Effector memory CD8-positive, alpha-beta T cell (primary cell): Measurements from ENCODE around the gene POLR1G.

Experiments used
- ATAC-seq: fragments of 150-1000 bp; cut with Tn5 transposase; replicated peaks from 2 replicates; pipeline ENCODE4 v1.10.0; 2021; ENCODE audit warnings: mild to moderate bottlenecking, moderate library complexity
- DNase-seq, 3 experiments: peaks; one replicate each; pipeline ENCODE4 v3.0.0; 2021
- H3K27ac Mint-ChIP-seq, 2 donors: one replicate each; pipeline ENCODE4 v1.8.0; 2022; ENCODE audit warnings: mild to moderate bottlenecking in 2 of 2, mixed read lengths in 2 of 2, moderate library complexity in 2 of 2
- H3K27me3 Mint-ChIP-seq, 2 donors: one replicate each; pipeline ENCODE4 v1.8.0; 2022; ENCODE audit warnings: mixed read lengths in 2 of 2
- H3K36me3 Mint-ChIP-seq: one replicate; pipeline ENCODE4 v1.8.0; 2022; ENCODE audit warnings: mild to moderate bottlenecking, moderate library complexity, mixed read lengths; ENCODE audit not compliant: insufficient read depth
- H3K4me1 Mint-ChIP-seq, 2 donors: one replicate each; pipeline ENCODE4 v1.8.0; 2022; ENCODE audit warnings: low read depth in 2 of 2, mixed read lengths in 2 of 2
- H3K4me3 Mint-ChIP-seq, 2 donors: one replicate each; pipeline ENCODE4 v1.8.0; 2022; ENCODE audit warnings: mild to moderate bottlenecking in 2 of 2, mixed read lengths in 2 of 2, moderate library complexity in 2 of 2
- H3K9me3 Mint-ChIP-seq, 2 donors: one replicate each; pipeline ENCODE4 v1.8.0; 2022; ENCODE audit warnings: mixed read lengths in 2 of 2
- total RNA-seq, 9 experiments: gene quantifications; one replicate each; lab custom pipeline; 2026; lab: John Stamatoyannopoulos, UW

The POLR1G gene, protein sequence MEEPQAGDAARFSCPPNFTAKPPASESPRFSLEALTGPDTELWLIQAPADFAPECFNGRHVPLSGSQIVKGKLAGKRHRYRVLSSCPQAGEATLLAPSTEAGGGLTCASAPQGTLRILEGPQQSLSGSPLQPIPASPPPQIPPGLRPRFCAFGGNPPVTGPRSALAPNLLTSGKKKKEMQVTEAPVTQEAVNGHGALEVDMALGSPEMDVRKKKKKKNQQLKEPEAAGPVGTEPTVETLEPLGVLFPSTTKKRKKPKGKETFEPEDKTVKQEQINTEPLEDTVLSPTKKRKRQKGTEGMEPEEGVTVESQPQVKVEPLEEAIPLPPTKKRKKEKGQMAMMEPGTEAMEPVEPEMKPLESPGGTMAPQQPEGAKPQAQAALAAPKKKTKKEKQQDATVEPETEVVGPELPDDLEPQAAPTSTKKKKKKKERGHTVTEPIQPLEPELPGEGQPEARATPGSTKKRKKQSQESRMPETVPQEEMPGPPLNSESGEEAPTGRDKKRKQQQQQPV
- total RNA-seq = 4.7 to 64.6 (median 8.5) reads per million in 9 experiments

DNA sequence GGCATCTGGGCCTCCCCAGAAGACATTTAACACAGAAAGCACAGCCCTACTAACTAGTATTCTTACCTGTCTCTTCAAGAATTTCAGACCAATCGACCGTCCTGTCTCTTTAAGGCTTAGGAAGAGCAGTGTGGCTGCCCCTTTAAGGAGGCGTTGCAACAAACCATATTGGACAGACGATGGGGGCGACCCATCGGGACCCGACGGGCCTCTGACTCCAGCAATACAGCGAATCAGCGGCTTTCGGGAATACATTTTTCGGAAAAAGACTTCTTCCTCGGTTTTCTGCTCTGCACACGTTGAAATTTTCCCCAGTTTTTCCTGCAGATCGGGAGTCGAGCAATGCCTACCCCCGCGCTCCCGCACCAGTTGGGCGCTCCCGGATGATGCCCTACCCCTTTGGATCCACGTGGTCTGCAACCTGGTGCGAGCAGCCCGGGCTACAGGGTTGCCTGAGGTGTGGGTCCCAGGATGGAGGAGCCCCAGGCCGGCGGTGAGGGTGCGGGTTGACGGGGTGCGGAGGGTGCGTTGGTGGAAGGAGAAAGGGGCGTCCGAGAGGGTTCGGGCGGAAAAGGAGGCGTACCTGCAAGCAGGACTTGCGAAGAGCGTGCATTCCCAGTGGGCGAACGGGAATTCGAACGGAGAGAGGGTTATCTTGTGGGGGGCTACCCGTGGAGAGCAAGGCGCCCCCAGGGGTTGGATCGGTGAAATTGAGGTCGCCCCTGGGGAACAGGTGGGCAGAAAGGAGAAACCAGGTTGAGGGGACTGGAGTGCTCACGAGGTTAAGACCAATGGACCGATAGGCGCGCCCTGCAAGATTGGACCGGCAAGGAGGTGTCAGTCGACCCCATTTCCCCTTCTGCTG lies at the start of gene POLR1G:
Gene POLR1G, plus strand, starts transcription at position 419 of the 865 bp plus-strand sequence. Its CDS starts 53 bp downstream, at position 472.
- ATAC-seq (peak; percentile 72), DNase-seq (peak; percentile 66 to 76 (median 68))
- peaks cover 30% of the 10 kb centered on the region in 2 donors for H3K4me1 Mint-ChIP-seq
- H3K9me3 Mint-ChIP-seq = no peaks in the 10 kb centered on the region
- H3K4me3 Mint-ChIP-seq = peak within 1 kb of the TSS; percentile 94 to 96
- H3K27ac Mint-ChIP-seq = peak within 1 kb of the TSS; percentile 89 to 96
- peaks cover 23% of the 10 kb centered on the region for H3K36me3 Mint-ChIP-seq
- H3K27me3 Mint-ChIP-seq = peaks cover 22 to 33% of the 10 kb centered on the region in 2 donors

GRCh38 chr19:45356760-45357444 lies 49.5 kb upstream of the POLR1G start:
- Mint-ChIP-seq H3K36me3 (peaks cover 15% of the 10 kb centered on the region), H3K27ac (peak overlapping the region in 1 of 2 donors; percentile 35), H3K4me1 (peaks cover 2 to 7% of the 10 kb centered on the region in 2 donors)

DNA sequence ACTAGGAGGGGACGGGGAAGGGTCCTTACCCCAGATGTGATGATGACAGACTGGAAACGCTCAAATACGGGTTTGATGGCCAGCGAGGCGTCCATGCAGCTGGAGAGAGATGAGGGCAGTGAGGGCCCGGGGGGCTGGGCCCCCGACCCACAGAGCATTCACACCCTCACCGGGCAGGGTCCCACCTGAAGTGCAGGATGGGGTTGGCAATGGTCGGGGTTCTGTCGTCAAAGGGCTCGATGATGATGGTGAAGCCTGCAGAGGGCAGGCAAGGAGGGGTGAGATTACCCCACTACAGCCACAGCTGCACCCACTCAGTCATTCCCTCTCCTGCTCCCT lies 49.0 kb upstream of the POLR1G start:
- ATAC-seq = no peak
- H3K4me1 Mint-ChIP-seq = peaks cover 2 to 7% of the 10 kb centered on the region in 2 donors

More at GRCh38 chr19:45356760-45357444, 49.5 kb upstream of the POLR1G start:
- H3K27me3 Mint-ChIP-seq = no peaks in the 10 kb centered on the region
- no peak overlapping the region for H3K4me3 Mint-ChIP-seq
- DNase-seq = no peak
- no peak for ATAC-seq
- H3K9me3 Mint-ChIP-seq = no peaks in the 10 kb centered on the region

GRCh38 chr19:45358213-45358792 lies 48.1 kb upstream of the POLR1G start:
- ATAC-seq = no peak
- peaks cover 2 to 7% of the 10 kb centered on the region in 2 donors for H3K4me1 Mint-ChIP-seq

More for the DNA sequence above, 49.0 kb upstream of the POLR1G start:
- H3K36me3 Mint-ChIP-seq = peaks cover 19% of the 10 kb centered on the region
- H3K27ac Mint-ChIP-seq = peak overlapping the region in 1 of 2 donors; percentile 35
- H3K27me3 Mint-ChIP-seq = no peaks in the 10 kb centered on the region
- DNase-seq = no peak
- no peak overlapping the region for H3K4me3 Mint-ChIP-seq
- no peaks in the 10 kb centered on the region for H3K9me3 Mint-ChIP-seq

DNA sequence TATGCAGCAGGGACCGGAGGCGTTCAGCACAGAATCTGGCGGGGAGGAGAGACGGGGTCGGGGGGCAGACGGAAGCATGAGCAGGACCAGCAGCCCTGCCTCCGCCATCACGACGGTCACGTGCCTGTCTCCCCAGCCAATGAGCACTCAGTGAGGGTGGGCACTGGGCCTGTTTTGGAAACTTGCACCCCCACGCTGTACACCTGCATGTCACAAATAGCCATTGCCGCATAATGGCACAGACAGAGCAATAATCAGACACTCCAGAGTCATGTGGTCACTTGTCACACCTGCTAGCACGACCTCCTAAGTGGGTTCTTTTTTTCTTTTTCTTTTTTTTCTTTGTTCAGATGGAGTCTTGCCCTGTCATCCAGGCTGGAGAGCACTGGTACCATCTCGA lies 44.8 kb upstream of the POLR1G start:
- H3K27me3 Mint-ChIP-seq = no peaks in the 10 kb centered on the region
- H3K4me1 Mint-ChIP-seq = peaks cover 0 to 3% of the 10 kb centered on the region in 2 donors
- DNase-seq (no peak), ATAC-seq (no peak)
- H3K4me3 Mint-ChIP-seq = no peak overlapping the region
- no peak overlapping the region for H3K27ac Mint-ChIP-seq
- H3K9me3 Mint-ChIP-seq = no peaks in the 10 kb centered on the region
- H3K36me3 Mint-ChIP-seq = peaks cover 16% of the 10 kb centered on the region

More at GRCh38 chr19:45358213-45358792, 48.1 kb upstream of the POLR1G start:
- Mint-ChIP-seq H3K27me3 (no peaks in the 10 kb centered on the region), H3K9me3 (no peaks in the 10 kb centered on the region), H3K27ac (peak overlapping the region; percentile 1 to 71), H3K4me3 (no peak overlapping the region), H3K36me3 (peaks cover 18% of the 10 kb centered on the region)
- no peak for DNase-seq

DNA sequence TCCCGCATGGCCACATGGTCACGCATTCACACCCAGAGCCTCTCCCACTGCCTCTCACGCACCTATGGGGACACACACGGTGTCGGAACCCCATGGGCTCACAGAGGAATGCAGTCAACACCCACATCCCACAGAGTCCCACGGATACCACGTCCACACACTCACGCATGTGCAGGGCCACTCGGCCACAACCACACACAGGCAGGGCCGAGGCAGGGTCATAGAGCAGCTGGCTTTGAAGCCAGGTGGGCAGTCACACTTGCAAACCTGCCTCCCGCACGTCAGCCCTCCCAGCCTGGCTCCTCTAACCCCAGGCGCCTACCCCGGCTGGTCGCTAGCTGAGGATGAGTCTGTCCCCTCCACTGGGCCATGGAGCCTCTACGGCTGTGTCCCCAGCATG lies 44.2 kb upstream of the POLR1G start:
- peaks cover 0 to 3% of the 10 kb centered on the region in 2 donors for H3K4me1 Mint-ChIP-seq
- no peak overlapping the region for H3K4me3 Mint-ChIP-seq
- ATAC-seq (no peak), DNase-seq (no peak)
- no peak overlapping the region for H3K27ac Mint-ChIP-seq
- no peaks in the 10 kb centered on the region for H3K27me3 Mint-ChIP-seq
- H3K9me3 Mint-ChIP-seq = no peaks in the 10 kb centered on the region
- peaks cover 19% of the 10 kb centered on the region for H3K36me3 Mint-ChIP-seq

DNA sequence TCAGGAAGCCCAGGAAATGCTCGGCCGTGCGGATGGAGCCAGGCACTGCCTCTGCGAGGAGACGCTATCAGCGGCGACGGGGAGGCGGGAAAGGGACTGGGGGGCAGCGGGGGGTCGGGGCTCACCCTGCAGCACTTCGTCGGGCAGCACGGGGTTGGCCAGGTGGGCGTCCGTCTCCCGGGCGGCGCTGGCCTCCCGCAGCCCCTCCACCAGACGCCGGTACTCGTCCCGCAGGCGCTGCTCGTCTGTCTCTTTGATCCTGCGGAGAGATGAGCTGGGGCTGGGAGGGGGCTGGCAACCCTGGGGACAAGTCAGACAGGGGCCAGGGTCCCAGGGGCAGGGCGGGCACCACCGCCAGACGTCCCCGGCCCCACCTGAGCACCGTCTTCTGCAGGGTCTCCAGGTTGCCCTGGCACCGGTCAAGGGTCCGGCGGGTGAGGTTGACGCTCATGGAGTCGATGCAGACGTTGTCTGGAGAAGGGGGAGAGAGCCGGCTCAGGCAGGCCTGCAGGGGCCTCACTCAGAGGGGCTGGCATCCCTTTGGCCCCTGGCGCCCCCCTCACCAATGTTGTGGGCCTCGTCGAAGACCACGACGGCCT lies 42.5 kb upstream of the POLR1G start:
- DNase-seq = no peak

DNA sequence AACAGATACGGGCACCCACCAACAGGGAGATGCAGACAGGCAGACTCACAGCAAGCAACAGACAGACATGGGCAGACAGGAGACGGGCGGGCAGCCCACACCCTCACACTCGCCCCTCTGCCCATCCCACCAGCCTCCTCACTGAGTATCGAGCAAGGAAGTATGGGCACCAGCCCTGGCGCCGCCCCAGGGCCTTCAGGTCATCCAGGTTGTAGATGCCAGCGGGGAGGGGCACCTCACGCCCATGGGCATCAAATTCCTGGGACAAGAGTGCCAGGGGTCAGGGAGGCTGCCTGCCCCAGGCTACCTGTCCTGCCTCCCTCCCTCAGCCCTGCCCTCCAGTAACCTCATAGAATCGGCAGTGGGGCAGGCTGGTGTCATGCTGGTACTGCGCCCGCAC lies 41.7 kb upstream of the POLR1G start:
- H3K27me3 Mint-ChIP-seq = no peaks in the 10 kb centered on the region
- peaks cover 1 to 5% of the 10 kb centered on the region in 2 donors for H3K4me1 Mint-ChIP-seq
- no peak for DNase-seq
- no peak overlapping the region for H3K27ac Mint-ChIP-seq
- H3K9me3 Mint-ChIP-seq = no peaks in the 10 kb centered on the region
- peaks cover 18% of the 10 kb centered on the region for H3K36me3 Mint-ChIP-seq
- no peak overlapping the region for H3K4me3 Mint-ChIP-seq
- ATAC-seq = no peak

More for the DNA sequence above, 42.5 kb upstream of the POLR1G start:
- H3K4me1 Mint-ChIP-seq = peaks cover 0 to 1% of the 10 kb centered on the region in 2 donors
- peaks cover 19% of the 10 kb centered on the region for H3K36me3 Mint-ChIP-seq
- no peaks in the 10 kb centered on the region for H3K27me3 Mint-ChIP-seq
- no peaks in the 10 kb centered on the region for H3K9me3 Mint-ChIP-seq
- no peak for ATAC-seq
- H3K27ac Mint-ChIP-seq = no peak overlapping the region
- H3K4me3 Mint-ChIP-seq = no peak overlapping the region

GRCh38 chr19:45368127-45368526 lies 38.3 kb upstream of the POLR1G start:
- H3K4me3 Mint-ChIP-seq = no peak overlapping the region

GRCh38 chr19:45368737-45369340 lies 37.6 kb upstream of the POLR1G start:
- H3K36me3 Mint-ChIP-seq = peaks cover 18% of the 10 kb centered on the region
- DNase-seq = no peak
- H3K27ac Mint-ChIP-seq = peak overlapping the region in 1 of 2 donors; percentile 49
- H3K4me1 Mint-ChIP-seq = peaks cover 5 to 10% of the 10 kb centered on the region in 2 donors
- H3K9me3 Mint-ChIP-seq = no peaks in the 10 kb centered on the region
- peaks cover under 1 to 5% of the 10 kb centered on the region in 2 donors for H3K27me3 Mint-ChIP-seq
- peak overlapping the region in 1 of 2 donors; percentile 26 for H3K4me3 Mint-ChIP-seq
- no peak for ATAC-seq

More at GRCh38 chr19:45368127-45368526, 38.3 kb upstream of the POLR1G start:
- Mint-ChIP-seq H3K9me3 (no peaks in the 10 kb centered on the region), H3K27me3 (no peaks in the 10 kb centered on the region), H3K27ac (no peak overlapping the region), H3K36me3 (peaks cover 18% of the 10 kb centered on the region), H3K4me1 (peaks cover 5 to 10% of the 10 kb centered on the region in 2 donors)
- DNase-seq (no peak), ATAC-seq (no peak)

GRCh38 chr19:45370410-45371204 lies 35.8 kb upstream of the POLR1G start, which contains the start of gene ERCC2:
Gene ERCC2, minus strand, starts transcription at chr19:45370573. Its CDS starts 33 bp downstream, at chr19:45370540.
- H3K27me3 Mint-ChIP-seq = peaks cover 8% of the 10 kb centered on the region in 2 donors
- H3K9me3 Mint-ChIP-seq = no peaks in the 10 kb centered on the region
- peaks cover 5 to 10% of the 10 kb centered on the region in 2 donors for H3K4me1 Mint-ChIP-seq
- peak within 1 kb of the TSS; percentile 89 to 94 for H3K27ac Mint-ChIP-seq
- H3K36me3 Mint-ChIP-seq = peaks cover 18% of the 10 kb centered on the region
- ATAC-seq (peak; percentile 98), DNase-seq (peak; percentile 100)
- H3K4me3 Mint-ChIP-seq = peak within 1 kb of the TSS; percentile 78 to 81
